GM19193 (cell line): ENCODE results near the gene KCNJ10.

Experiments
- POLR2A ChIP-seq: IDR thresholded peaks from 4 replicates; pipeline ENCODE4 v1.6.1; 2011; ENCODE audit not compliant: insufficient read depth, insufficient read length; ENCODE audit errors: extremely low read depth

Gene KCNJ10

DNA sequence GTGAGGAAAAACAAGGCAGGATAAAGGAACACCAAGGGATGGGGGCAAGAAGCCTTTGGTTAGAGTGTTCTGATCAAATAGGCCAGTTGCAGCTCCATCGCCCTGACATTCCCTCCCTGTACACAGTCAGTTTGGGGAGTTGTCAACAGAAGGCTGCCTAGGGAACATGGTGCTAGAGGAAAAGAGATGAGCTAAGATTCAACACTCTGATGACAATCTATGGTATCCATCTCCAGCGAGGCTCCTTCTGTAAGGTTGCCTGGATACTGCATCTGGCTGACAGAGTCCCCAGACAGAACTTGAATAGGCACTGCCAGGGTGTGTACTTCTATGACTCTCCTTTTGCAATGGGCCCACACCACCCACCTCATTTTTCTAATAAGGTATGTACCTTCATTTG is 104.7 kb downstream of the KCNJ10 start:
- TF ChIP-seq POLR2A, result no peak

DNA sequence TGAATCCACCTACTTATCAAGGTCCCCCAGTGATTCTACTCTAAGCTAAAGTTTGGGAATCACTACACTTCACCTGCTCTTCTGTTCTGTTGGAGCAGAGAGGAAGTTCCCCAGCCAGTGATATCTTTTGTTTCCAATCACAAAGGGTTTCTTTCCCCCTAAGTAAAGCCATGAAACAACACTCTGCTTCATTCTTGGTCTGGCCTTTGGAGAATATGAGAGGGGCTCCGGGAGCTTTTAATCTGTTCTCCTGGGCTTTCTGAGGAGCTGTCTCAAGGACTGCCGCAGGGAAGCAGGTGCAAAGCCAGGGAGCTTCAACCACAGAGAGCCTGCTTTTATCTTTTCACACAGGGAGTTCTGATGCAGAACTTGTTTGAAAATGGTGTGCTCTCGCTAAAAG is 105.8 kb downstream of the KCNJ10 start:
- no peak for TF ChIP-seq POLR2A

DNA sequence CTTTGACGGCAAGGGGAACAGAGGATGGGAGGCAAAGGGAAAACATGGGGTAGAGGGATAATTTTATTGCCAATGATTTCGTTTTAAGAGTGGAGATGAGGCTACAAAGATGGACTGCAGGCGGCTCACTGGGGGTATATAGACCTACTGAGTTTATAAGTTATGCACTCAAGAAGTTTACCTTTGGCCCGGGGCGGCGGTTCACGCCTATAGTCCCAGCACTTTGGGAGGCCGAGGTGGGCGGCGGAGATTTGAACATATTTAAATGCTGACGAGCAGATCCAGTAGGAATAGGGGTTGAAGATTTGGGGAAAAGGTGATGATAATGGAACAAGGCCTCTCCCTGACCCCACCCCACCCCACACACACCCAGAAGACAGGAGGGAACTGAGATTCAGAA is 107.8 kb downstream of the KCNJ10 start:
- TF ChIP-seq POLR2A, result no peak

GRCh38 chr1:159961636-159962035 is 108.3 kb downstream of the KCNJ10 start:
- no peak for TF ChIP-seq POLR2A

- TF ChIP-seq POLR2A, result no peak
Observed at GRCh38 chr1:159960721-159961381, 109.1 kb downstream of the KCNJ10 start.

DNA sequence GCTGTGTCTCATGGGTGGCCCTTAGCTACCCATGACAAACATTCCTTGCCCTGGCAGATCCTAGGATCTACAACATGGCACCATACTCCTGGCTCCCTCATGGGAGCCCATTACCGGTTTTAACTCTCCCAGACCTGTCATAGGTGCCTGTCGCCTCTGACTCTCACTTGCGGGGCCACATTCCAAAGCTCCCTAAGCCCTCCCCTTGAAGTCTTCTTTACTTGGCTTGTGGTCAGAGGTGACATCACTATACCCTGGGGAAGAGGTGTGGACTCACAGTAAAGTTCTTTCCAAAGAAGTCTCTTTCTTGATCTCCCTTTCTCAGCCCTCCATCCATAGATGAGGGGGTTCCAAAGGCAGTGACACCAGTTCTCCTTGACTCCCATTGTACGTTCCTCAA is 110.5 kb downstream of the KCNJ10 start:
- no peak for TF ChIP-seq POLR2A

- no peak for TF ChIP-seq POLR2A
Observed at GRCh38 chr1:159958719-159959380, 111.1 kb downstream of the KCNJ10 start.

DNA sequence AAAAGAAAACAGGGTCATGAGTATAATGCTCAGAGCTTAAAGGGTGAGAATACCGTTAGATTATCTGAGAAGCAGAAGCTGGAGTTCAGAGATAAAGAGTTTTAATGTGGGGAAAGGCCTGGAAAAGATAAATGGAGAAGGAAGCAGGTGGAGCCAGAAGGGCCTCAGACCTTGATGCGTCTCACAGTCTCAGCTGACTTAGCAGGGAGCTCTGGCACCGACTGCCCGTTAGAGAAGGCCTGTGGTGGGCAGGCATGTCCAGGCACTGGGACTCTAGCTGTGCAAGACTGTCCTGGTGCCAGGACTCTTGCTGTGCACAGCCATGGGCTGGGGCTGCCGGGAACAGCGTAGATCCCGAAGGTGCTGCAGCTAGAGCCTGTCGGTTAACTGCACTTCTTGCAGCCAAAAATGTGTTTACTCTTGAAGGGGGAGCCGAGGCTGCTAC is 112.1 kb downstream of the KCNJ10 start:
- no peak for TF ChIP-seq POLR2A

DNA sequence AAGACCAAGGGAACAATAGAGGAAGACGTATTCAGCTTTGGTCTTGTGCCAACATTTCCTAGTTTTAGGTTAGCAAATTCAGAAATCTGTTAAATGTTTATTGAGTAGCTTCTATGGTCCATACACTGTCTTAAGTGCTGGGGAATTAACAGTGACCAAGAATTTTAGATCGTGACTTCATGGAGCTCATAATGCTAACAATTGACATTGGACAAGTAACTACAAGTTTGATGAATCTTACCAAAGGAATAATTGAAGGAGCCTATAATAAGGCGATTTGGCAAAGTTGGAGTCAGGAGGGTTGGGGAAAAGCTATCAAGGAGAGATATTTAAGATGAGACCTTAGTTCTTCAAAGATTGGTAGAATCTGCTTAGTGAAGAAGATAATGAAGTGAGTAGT is 114.5 kb downstream of the KCNJ10 start:
- TF ChIP-seq POLR2A, result no peak

- TF ChIP-seq POLR2A, result no peak
Observed at GRCh38 chr1:159953536-159954515, 116.1 kb downstream of the KCNJ10 start, which contains the start of gene SLAMF9. Gene SLAMF9 (minus strand): TSS chr1:159954237. CDS start chr1:159954137, 100 bp downstream.

GRCh38 chr1:159952932-159953331 is 117.0 kb downstream of the KCNJ10 start:
- TF ChIP-seq POLR2A, result no peak

DNA sequence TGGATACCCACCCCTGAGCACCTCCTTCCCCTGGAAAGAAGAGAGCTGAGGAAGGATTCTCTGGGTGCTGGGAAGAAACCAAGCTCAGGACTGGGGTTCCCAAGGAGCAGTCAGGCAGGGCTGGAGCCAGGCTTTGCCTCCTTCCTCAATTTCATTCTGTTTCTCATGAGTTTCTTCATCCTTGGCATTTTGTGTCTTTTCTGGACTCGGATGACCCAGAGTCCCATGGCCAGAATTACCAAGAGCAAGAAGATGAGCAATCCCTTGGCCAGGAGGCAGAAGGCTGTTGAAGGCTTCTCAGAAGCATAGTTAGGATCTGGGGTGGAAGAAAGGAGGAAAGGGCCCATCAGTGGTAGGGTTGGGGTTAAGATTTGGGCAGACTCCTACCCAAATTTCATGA is 118.4 kb downstream of the KCNJ10 start:
- TF ChIP-seq POLR2A, result no peak

GRCh38 chr1:159951016-159951415 is 118.9 kb downstream of the KCNJ10 start:
- TF ChIP-seq POLR2A, result no peak

- TF ChIP-seq POLR2A, result no peak
Observed at GRCh38 chr1:159949981-159950381, 120.0 kb downstream of the KCNJ10 start.

GRCh38 chr1:159949123-159949522 is 120.8 kb downstream of the KCNJ10 start:
- no peak for TF ChIP-seq POLR2A
